HepG2 (cell line): ENCODE results near the gene SIX3. TPM values are rescaled to one million over a fixed set of nuclear protein-coding genes. Genes with fewer than 3 reads are reported as not detected.

Experiments
- ATAC-seq: fragments of 200-7000 bp; cut with Tn5 transposase; 3 replicates; pipeline ENCODE4 v1.9.1; 2020; ENCODE audit warnings: mild to moderate bottlenecking, moderate library complexity
- BruUV-seq: library from RNA; stranded (reverse); fragments of 400-500 nt; replicated peaks from 2 replicates; lab custom pipeline; 2021; lab: Mats Ljungman, UMichigan
- CTCF ChIA-PET: fragments of 300-600 bp; formaldehyde crosslinking; extraction: SDS; loops from one replicate; lab custom pipeline; 2021; ENCODE audit warnings: low total read pairs, inconsistent platforms, low intra/inter-chr PET ratio; lab: Yijun Ruan, JAX
- POLR2A ChIA-PET: fragments of 350-600 bp; sonication (Branson Sonifier 250); formaldehyde crosslinking; loops from one replicate; lab custom pipeline; 2020; ENCODE audit warnings: antibody characterized with exemption, inconsistent platforms; lab: Yijun Ruan, JAX
- DNase-seq: peaks from one replicate; pipeline ENCODE4 v3.0.0-alpha.2; 2015; ENCODE audit warnings: low spot score
- FAIRE-seq: peaks from 3 replicates; lab custom pipeline; 2011; peaks lifted over from hg19 to GRCh38; lab: Jason Lieb, UNC
- H2AFZ ChIP-seq: one replicate; pipeline ENCODE4 v1.6.1; 2011; ENCODE audit warnings: low read length, inconsistent platforms
- H3K27ac ChIP-seq: fragments of 300-600 bp; 3 replicates; pipeline ENCODE4 v1.8.0; 2011; ENCODE audit warnings: mixed run types, mild to moderate bottlenecking, mixed read lengths, low read length, inconsistent platforms; ENCODE audit not compliant: insufficient read depth; ENCODE audit errors: extremely low read length
- H3K27me3 ChIP-seq, 2 experiments: fragments of 200-600 bp in 1 of 2; 2 replicates in 1 of 2; 3 replicates in 1 of 2; pipeline versions ENCODE4 v1.6.0 to v1.8.0; 2011; ENCODE audit warnings: low read length in 2 of 2, mild to moderate bottlenecking in 2 of 2, moderate library complexity in 2 of 2, inconsistent platforms in 1 of 2; ENCODE audit not compliant: insufficient read depth in 2 of 2, control insufficient read depth in 1 of 2
- H3K36me3 ChIP-seq, 2 experiments: fragments of 200-600 bp in 1 of 2; replicated peaks in 1 of 2; 2 replicates in 1 of 2; 3 replicates in 1 of 2; pipeline versions ENCODE4 v1.5.1 to v1.8.0; 2011; ENCODE audit warnings: low read length in 2 of 2, inconsistent platforms in 1 of 2; ENCODE audit not compliant: insufficient read depth in 2 of 2, control insufficient read depth in 1 of 2
- H3K4me1 ChIP-seq: 2 replicates; pipeline ENCODE4 v1.5.1; 2012; ENCODE audit warnings: low read length, inconsistent platforms; ENCODE audit not compliant: insufficient read depth
- H3K4me2 ChIP-seq: 2 replicates; pipeline ENCODE4 v1.6.0; 2011; ENCODE audit warnings: low read depth, low read length, inconsistent platforms
- H3K4me3 ChIP-seq, 3 experiments: fragments of 200-600 bp in 1 of 3; sonication (generic), shearing (Covaris generic) in 1 of 3; replicated peaks in 1 of 3; 2 replicates each; pipeline ENCODE4 v1.5.1; 2011 to 2016; ENCODE audit warnings: low read length in 3 of 3, inconsistent platforms in 2 of 3, low read depth in 2 of 3, mild to moderate bottlenecking in 2 of 3, control low read depth in 1 of 3, mixed read lengths in 1 of 3; ENCODE audit not compliant: insufficient read depth in 1 of 3
- H3K79me2 ChIP-seq: one replicate; pipeline ENCODE4 v1.6.1; 2011; ENCODE audit warnings: low read length, inconsistent platforms; ENCODE audit not compliant: insufficient read depth
- H3K9ac ChIP-seq: 2 replicates; pipeline ENCODE4 v1.6.0; 2011; ENCODE audit warnings: mild to moderate bottlenecking, low read depth, low read length, inconsistent platforms; ENCODE audit not compliant: insufficient read depth
- H3K9me3 ChIP-seq: 2 replicates; pipeline ENCODE4 v1.5.1; 2012; ENCODE audit warnings: mild to moderate bottlenecking, low read length
- H4K20me1 ChIP-seq: 2 replicates; pipeline ENCODE4 v1.6.0; 2011; ENCODE audit warnings: inconsistent platforms, mild to moderate bottlenecking, low read length, moderate library complexity; ENCODE audit not compliant: insufficient read depth
- BORCS8-MEF2B ChIP-seq: sonication (generic); formaldehyde crosslinking; IDR thresholded peaks from 2 replicates; pipeline ENCODE4 v1.8.0; 2022; ENCODE audit warnings: mild to moderate bottlenecking, missing genetic modification reagents
- CBX5 ChIP-seq: sonication (generic); formaldehyde crosslinking; IDR thresholded peaks from 2 replicates; pipeline ENCODE4 v1.4.0; 2020; ENCODE audit warnings: missing genetic modification reagents, borderline replicate concordance
- CEBPG ChIP-seq: IDR thresholded peaks from 2 replicates; pipeline ENCODE4 v1.6.1; 2016
- HNRNPK ChIP-seq: fragments of 200-400 bp; formaldehyde crosslinking; IDR thresholded peaks from 2 replicates; pipeline ENCODE4 v1.6.1; 2018; ENCODE audit warnings: low read length, low read depth, moderate library complexity, mild to moderate bottlenecking; ENCODE audit not compliant: poor library complexity, severe bottlenecking
- YEATS4 ChIP-seq: sonication (generic); formaldehyde crosslinking; IDR thresholded peaks from 2 replicates; pipeline ENCODE4 v1.4.0; 2020; ENCODE audit warnings: missing genetic modification reagents, borderline replicate concordance
- ZKSCAN1 ChIP-seq: fragments of 150-350 bp; IDR thresholded peaks from 2 replicates; pipeline ENCODE4 v1.6.1; 2014; ENCODE audit warnings: low read length
- ZNF124 ChIP-seq: sonication (generic); formaldehyde crosslinking; IDR thresholded peaks from 2 replicates; pipeline ENCODE4 v1.4.0; 2020; ENCODE audit warnings: missing genetic modification reagents
- ZNF441 ChIP-seq: sonication (generic); formaldehyde crosslinking; IDR thresholded peaks from 2 replicates; pipeline ENCODE4 v1.7.0; 2021; ENCODE audit warnings: missing genetic modification reagents, borderline replicate concordance
- ZNF513 ChIP-seq: sonication (generic); formaldehyde crosslinking; conservative IDR thresholded peaks from 2 replicates; pipeline ENCODE4 v1.5.0; 2020; ENCODE audit warnings: missing genetic modification reagents
- ZNF558 ChIP-seq: sonication (generic); formaldehyde crosslinking; IDR thresholded peaks from 2 replicates; pipeline ENCODE4 v1.9.0; 2022; ENCODE audit warnings: mild to moderate bottlenecking, missing genetic modification reagents, borderline replicate concordance
- ZNF564 ChIP-seq: sonication (generic); formaldehyde crosslinking; IDR thresholded peaks from 2 replicates; pipeline ENCODE4 v1.8.1; 2023; ENCODE audit warnings: mild to moderate bottlenecking, missing genetic modification reagents
- ZNF639 ChIP-seq: conservative IDR thresholded peaks from 2 replicates; pipeline ENCODE4 v1.6.1; 2018; ENCODE audit warnings: missing genetic modification reagents
- WGBS: methylation state at CpG from one replicate; pipeline ENCODE4 v1.1.6; 2017; ENCODE audit warnings: low lambda C conversion rate; 5-methylcytosine and 5-hydroxymethylcytosine counted together
- in situ Hi-C: cut with HindIII; loops from 2 replicates; pipeline ENCODE4 v1.10.0; 2017; ENCODE audit warnings: low pct_unique_long_range_greater_than_20kb; ENCODE audit not compliant: extremely low pct_ligation_motif_present
- intact Hi-C: fragments of 100-400 bp; cut with micrococcal nuclease; formaldehyde crosslinking; loops from one replicate; pipeline ENCODE4 v1.10.0; 2022; ENCODE audit not compliant: unreplicated experiment
- polyA plus RNA-seq, 8 experiments: library from polyadenylated mRNA; depleted of rRNA in 3 of 8; stranded (reverse) in 7 of 8; unstranded in 1 of 8; fragments of >200 nt; fragmentation: Illumina TruSeq in 4 of 8; extraction: Trizol in 4 of 8; gene quantifications; 2 replicates each; pipeline versions ENCODE4 v1.2.1 to v1.2.3, GENCODE V29; 2011 to 2016; ENCODE audit warnings: low read depth in 4 of 8, missing spikeins in 1 of 8, mixed read lengths in 1 of 8; ENCODE audit not compliant: insufficient read depth in 1 of 8
- total RNA-seq, 5 experiments: library from RNA; depleted of rRNA; stranded (reverse); fragments of >200 nt; fragmentation: Illumina TruSeq; extraction: Trizol; gene quantifications; 2 replicates each; pipeline ENCODE4 v1.2.3, GENCODE V29; 2016; ENCODE audit warnings: low read depth in 1 of 5

Gene SIX3
- total and polyA plus RNA-seq, 2 of the 13 experiments (the other 11 are each of a cell fraction or from before 2014, with no cell fraction given): not detected

GRCh38 chr2:44934983-44935728 lies 6.3 kb upstream of the SIX3 start (continued):
- TF ChIP-seq ZNF441 (CRISPR knock-in tag): peak; percentile 86

GRCh38 chr2:44935729-44936098 lies 5.8 kb upstream of the SIX3 start:
- WGBS: 18% methylated on average over 27 of the region's 27 CpGs
- Histone ChIP-seq H2AFZ (no peak overlapping the region), H3K4me1 (peaks cover 35% of the 10 kb centered on the region), H3K36me3 (no peaks in the 10 kb centered on the region), H3K27ac (no peak overlapping the region), H3K9ac (no peak overlapping the region), H3K4me2 (peak overlapping the region; percentile 77), H4K20me1 (no peaks in the 10 kb centered on the region; the same call in 1 of the 2 replicates), H3K79me2 (no peaks in the 10 kb centered on the region), H3K9me3 (no peaks in the 10 kb centered on the region), H3K4me3 (peak overlapping the region; percentile 26 to 71 (median 63); a peak in 3 of 6 replicates), H3K27me3 (peaks cover 41 to 98% of the 10 kb centered on the region in 2 experiments)
- POLR2A ChIA-PET: no interaction called here
- CTCF ChIA-PET: no interaction called here
- in situ Hi-C loops (no loop called here), intact Hi-C loops (loop anchor here (10.0 kb wide), 1 partner anchor 191 kb away; no protein-coding TSS in a partner anchor)
- DNase-seq (no peak), FAIRE-seq (no peak), ATAC-seq (peak; percentile 2; the same call in 1 of the 3 replicates)
- BruUV-seq: no TSS peak
- TF ChIP-seq CEBPG (CRISPR knock-in tag) (no peak), YEATS4 (0 out of 2 replicates have a peak, but pooled peaks have one; percentile 35), ZNF124 (CRISPR knock-in tag) (no peak), ZNF558 (CRISPR knock-in tag) (no peak), ZNF513 (CRISPR knock-in tag) (no peak), ZNF564 (no peak), CBX5 (no peak), BORCS8-MEF2B (CRISPR knock-in tag) (0 out of 2 replicates have a peak, but pooled peaks have one; percentile 3), ZKSCAN1 (no peak), HNRNPK (peak; percentile 37), ZNF639 (no peak)
